Activated naive CD8-positive, alpha-beta T cell (primary cell): Measurements from ENCODE around the gene SH3PXD2B.
"Not testable (repeated sequence)": the region's sequence is repeated elsewhere in the genome, so short reads cannot be mapped to it uniquely, and the experiment has no call there.

Source experiments
- H3K27ac Mint-ChIP-seq: one replicate; pipeline ENCODE4 v1.8.0; 2021; ENCODE audit warnings: mixed read lengths
- H3K27me3 Mint-ChIP-seq: one replicate; pipeline ENCODE4 v1.8.0; 2021; ENCODE audit warnings: mixed read lengths
- H3K36me3 Mint-ChIP-seq: one replicate; pipeline ENCODE4 v1.8.0; 2021; ENCODE audit warnings: mixed read lengths
- H3K4me1 Mint-ChIP-seq: one replicate; pipeline ENCODE4 v1.8.0; 2021; ENCODE audit warnings: low read depth, mixed read lengths
- H3K4me3 Mint-ChIP-seq: one replicate; pipeline ENCODE4 v1.8.0; 2021; ENCODE audit warnings: mild to moderate bottlenecking, mixed read lengths
- H3K9me3 Mint-ChIP-seq: one replicate; pipeline ENCODE4 v1.8.0; 2021; ENCODE audit warnings: low read depth, mixed read lengths

The SH3PXD2B gene

GRCh38 chr5:172413601-172414171, 40.6 kb downstream of the SH3PXD2B start:
- no peaks in the 10 kb centered on the region for H3K9me3 Mint-ChIP-seq
- H3K36me3 Mint-ChIP-seq = no peaks in the 10 kb centered on the region
- H3K27ac Mint-ChIP-seq = no peak overlapping the region
- H3K27me3 Mint-ChIP-seq = no peaks in the 10 kb centered on the region
- no peak overlapping the region for H3K4me3 Mint-ChIP-seq
- peaks cover 8% of the 10 kb centered on the region for H3K4me1 Mint-ChIP-seq

- H3K4me3 Mint-ChIP-seq = no peak overlapping the region
- H3K4me1 Mint-ChIP-seq = peaks cover 8% of the 10 kb centered on the region
- no peaks in the 10 kb centered on the region for H3K27me3 Mint-ChIP-seq
- no peaks in the 10 kb centered on the region for H3K36me3 Mint-ChIP-seq
- no peak overlapping the region for H3K27ac Mint-ChIP-seq
- H3K9me3 Mint-ChIP-seq = no peaks in the 10 kb centered on the region
These were observed 41.5 kb downstream of the SH3PXD2B start for GRCh38 chr5:172412724-172413286.

DNA sequence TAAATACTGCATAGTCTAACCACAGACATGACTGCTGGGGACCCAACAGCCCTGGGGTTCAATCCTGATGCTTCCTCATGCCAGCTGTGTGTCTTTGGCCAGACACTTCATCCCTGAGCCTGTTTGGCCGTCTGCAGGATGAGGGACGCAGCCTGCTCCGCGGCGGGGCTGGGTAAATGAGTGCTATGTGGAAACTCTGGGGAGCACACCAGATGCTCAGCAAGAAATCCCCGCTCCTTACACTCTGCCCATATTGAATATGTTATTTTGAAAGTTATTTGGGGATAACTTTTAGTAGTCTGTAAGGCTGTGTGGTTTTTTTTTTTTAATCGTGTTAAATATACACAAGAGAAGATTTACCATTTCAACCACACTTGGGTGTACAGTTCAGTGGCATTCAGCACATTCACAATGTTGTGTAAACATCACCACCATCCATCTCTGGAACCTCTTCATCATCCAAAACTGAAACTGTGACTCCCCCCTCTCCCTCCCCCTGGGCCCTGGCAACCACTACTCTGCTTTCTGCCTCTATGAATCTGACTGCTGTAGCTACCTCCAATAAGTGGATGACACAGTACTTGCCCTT, 42.7 kb downstream of the SH3PXD2B start:
- H3K27ac Mint-ChIP-seq = no peak overlapping the region
- H3K27me3 Mint-ChIP-seq = no peaks in the 10 kb centered on the region

GRCh38 chr5:172410662-172411483, 43.5 kb downstream of the SH3PXD2B start:
- peaks cover 8% of the 10 kb centered on the region for H3K4me1 Mint-ChIP-seq
- no peaks in the 10 kb centered on the region for H3K27me3 Mint-ChIP-seq
- no peak overlapping the region for H3K27ac Mint-ChIP-seq
- no peaks in the 10 kb centered on the region for H3K9me3 Mint-ChIP-seq
- no peaks in the 10 kb centered on the region for H3K36me3 Mint-ChIP-seq
- no peak overlapping the region for H3K4me3 Mint-ChIP-seq

More for the DNA sequence above, 42.7 kb downstream of the SH3PXD2B start:
- Mint-ChIP-seq H3K4me3 (no peak overlapping the region), H3K9me3 (no peaks in the 10 kb centered on the region), H3K4me1 (peaks cover 8% of the 10 kb centered on the region), H3K36me3 (no peaks in the 10 kb centered on the region)

DNA sequence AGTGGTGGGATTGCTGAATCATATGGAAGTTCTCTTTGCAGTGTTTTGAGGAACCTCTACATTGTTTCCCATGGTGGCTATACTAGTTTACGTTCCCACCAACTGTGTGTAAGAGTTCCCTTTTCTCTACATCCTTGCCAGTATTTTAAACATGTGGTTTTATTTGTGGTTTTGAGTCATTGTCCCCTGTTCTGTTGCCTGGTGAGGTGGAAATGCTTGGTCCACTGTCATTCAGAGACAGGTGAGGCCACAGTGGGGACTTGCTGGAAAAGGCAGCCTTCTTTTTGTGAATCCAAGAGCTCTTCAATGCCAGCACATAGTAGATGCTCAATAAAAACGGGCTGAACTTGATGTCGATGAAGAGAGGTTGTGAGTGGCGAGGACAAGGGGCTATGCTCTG, 44.2 kb downstream of the SH3PXD2B start:
- H3K4me1 Mint-ChIP-seq = peaks cover 8% of the 10 kb centered on the region
- no peak overlapping the region for H3K4me3 Mint-ChIP-seq
- no peaks in the 10 kb centered on the region for H3K36me3 Mint-ChIP-seq
- H3K27ac Mint-ChIP-seq = no peak overlapping the region
- no peaks in the 10 kb centered on the region for H3K27me3 Mint-ChIP-seq
- no peaks in the 10 kb centered on the region for H3K9me3 Mint-ChIP-seq

DNA sequence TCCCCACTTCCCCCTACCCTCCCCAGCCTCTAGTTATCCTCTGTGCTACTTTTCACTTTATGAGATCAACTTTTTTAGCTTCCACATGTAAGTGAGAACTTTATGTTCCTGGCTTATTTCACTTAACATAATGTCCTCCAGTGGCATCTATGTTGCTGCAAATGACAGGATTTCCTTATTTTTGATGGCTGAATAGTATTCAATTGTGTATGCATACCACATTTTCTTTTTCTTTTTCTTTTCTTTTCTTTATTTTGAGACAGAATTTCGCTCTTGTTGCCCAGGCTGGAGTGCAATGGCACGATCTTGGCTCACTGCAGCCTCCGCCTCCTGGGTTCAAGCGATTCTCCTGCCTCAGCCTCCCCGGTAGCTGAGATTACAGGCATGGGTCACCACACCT, 44.8 kb downstream of the SH3PXD2B start:
- not testable (repeated sequence) for H3K27ac Mint-ChIP-seq, H3K9me3 Mint-ChIP-seq, H3K4me1 Mint-ChIP-seq, H3K36me3 Mint-ChIP-seq, H3K4me3 Mint-ChIP-seq, H3K27me3 Mint-ChIP-seq

DNA sequence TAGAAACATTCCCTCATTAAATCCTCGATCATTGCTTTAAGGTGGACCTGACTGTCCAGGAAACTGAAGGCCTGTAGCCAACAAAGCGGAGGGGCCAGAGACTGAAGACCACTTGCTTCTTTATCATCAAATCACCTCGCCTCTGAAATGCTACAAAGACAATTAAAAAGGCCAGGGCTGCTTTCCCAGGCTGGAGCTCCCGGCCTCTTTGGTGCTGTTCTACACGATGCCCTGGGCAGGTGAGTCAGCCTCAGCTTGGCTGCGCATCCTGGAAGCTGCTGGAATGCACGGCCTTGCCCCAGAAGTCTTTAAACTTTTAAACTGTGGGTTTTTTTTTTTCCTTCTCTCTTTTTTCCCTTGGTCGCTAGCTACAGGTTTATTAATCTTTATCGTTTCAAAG, 46.5 kb downstream of the SH3PXD2B start:
- no peaks in the 10 kb centered on the region for H3K9me3 Mint-ChIP-seq
- no peaks in the 10 kb centered on the region for H3K27me3 Mint-ChIP-seq
- no peak overlapping the region for H3K4me3 Mint-ChIP-seq
- H3K36me3 Mint-ChIP-seq = no peaks in the 10 kb centered on the region
- H3K27ac Mint-ChIP-seq = no peak overlapping the region
- peaks cover 5% of the 10 kb centered on the region for H3K4me1 Mint-ChIP-seq

DNA sequence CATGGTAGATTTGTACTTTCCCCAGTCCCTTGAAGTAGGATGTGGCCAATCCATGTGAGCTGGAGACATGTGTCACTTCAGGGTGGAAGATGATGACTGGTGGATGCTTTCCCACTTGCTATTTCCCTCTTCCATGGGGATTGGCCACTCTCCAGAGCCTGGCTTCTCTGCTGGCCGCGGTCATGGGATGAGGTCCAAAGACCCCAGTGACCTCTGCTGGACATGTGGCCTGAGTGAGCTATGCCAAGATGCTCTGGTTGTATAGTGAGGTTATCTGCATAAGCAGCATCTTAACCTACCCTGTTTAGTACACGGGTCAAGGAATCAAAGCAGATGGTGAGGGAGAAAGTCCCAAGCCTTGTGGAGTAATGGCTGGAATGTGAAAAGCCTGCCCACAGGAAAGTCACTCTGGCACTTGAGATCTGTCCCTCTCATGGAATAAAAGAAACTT, 47.1 kb downstream of the SH3PXD2B start:
- Mint-ChIP-seq H3K36me3 (no peaks in the 10 kb centered on the region), H3K27me3 (no peaks in the 10 kb centered on the region), H3K9me3 (no peaks in the 10 kb centered on the region), H3K4me3 (no peak overlapping the region), H3K27ac (no peak overlapping the region), H3K4me1 (peaks cover 3% of the 10 kb centered on the region)

- Mint-ChIP-seq H3K36me3 (no peaks in the 10 kb centered on the region), H3K27me3 (no peaks in the 10 kb centered on the region), H3K27ac (no peak overlapping the region), H3K9me3 (no peaks in the 10 kb centered on the region), H3K4me3 (no peak overlapping the region), H3K4me1 (no peaks in the 10 kb centered on the region)
These were observed 48.9 kb downstream of the SH3PXD2B start for GRCh38 chr5:172405226-172406107.

DNA sequence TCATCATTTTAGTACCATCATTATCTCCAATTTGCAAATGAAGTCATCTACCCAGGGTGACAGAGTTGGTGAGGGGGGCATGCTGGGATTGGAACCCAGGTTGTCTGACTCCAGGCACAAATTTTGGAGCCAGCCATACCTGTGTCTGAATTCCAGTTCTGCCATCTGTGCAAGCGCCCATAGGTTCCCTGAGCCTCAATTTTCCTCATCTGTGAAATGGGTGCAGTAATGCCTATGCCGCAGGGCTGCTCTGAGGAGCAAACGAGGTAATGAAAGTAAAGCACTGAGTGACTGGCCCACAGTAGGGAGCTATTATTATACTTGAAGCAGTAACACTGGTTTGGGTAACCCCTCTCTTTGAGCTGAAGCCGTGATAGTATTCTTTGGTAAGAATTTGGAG, 49.6 kb downstream of the SH3PXD2B start:
- Mint-ChIP-seq H3K4me3 (no peak overlapping the region), H3K9me3 (no peaks in the 10 kb centered on the region), H3K27me3 (peaks cover under 1% of the 10 kb centered on the region), H3K36me3 (no peaks in the 10 kb centered on the region), H3K4me1 (no peaks in the 10 kb centered on the region), H3K27ac (no peak overlapping the region)

DNA sequence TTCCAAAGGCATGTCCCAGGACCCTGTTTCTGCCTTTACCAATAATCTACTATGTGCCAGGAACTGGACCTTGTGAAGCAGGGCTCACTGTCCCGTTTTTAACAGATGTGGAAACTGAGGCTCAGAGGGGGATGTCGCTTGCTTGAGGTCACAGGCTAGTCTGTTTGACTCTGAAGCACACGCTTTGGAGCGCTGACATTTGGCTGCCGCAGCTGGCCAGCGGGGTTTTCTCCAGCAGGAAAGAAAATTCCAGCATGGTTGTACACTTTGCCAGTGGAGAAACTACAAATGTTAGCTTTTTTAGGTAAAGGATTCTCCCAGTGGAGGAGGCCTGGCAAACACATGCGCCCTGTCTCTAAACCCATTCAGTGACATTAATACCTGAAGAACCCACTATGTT, 50.5 kb downstream of the SH3PXD2B start:
- Mint-ChIP-seq H3K36me3 (no peaks in the 10 kb centered on the region), H3K9me3 (no peaks in the 10 kb centered on the region), H3K27me3 (peaks cover 2% of the 10 kb centered on the region), H3K4me1 (no peaks in the 10 kb centered on the region), H3K4me3 (no peak overlapping the region), H3K27ac (no peak overlapping the region)

GRCh38 chr5:172403189-172403796, 51.0 kb downstream of the SH3PXD2B start:
- Mint-ChIP-seq H3K9me3 (no peaks in the 10 kb centered on the region), H3K4me1 (no peaks in the 10 kb centered on the region), H3K36me3 (no peaks in the 10 kb centered on the region), H3K4me3 (no peak overlapping the region), H3K27ac (no peak overlapping the region), H3K27me3 (peaks cover 2% of the 10 kb centered on the region)

DNA sequence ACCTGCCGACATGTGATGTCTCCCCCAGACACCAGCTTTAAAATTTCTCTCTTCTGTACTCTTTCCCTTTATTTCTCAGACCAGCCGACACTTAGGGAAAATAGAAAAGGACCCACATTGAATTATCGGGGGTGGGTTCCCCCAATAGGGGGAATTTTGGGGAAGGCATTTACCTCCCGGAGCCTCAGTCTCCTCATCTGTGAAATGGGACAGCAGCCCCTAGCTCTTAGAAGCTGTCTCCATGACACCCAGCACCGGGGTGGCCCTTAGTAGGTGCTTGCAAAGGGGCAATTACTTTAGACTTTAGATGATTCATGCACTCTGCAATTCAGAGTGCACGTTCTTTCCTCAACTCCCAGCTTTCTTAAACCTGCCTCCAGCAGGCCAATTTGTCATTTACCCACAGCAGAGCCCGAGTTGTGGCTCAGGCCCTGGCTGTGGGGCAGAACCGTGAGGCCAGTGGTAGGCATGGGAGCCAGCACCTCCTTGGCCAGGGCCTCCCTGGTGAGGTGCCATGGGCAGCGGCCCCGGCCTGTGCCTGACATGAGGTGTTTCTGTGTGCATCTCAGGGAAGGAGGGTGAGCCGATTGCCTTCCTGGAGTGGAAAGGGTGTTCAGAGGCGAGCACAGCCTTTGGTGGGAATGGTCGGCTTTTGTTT, 51.7 kb downstream of the SH3PXD2B start:
- no peaks in the 10 kb centered on the region for H3K36me3 Mint-ChIP-seq
- no peak overlapping the region for H3K27ac Mint-ChIP-seq

GRCh38 chr5:172402031-172402430, 52.3 kb downstream of the SH3PXD2B start:
- not testable (repeated sequence) for H3K27ac Mint-ChIP-seq, H3K9me3 Mint-ChIP-seq, H3K4me1 Mint-ChIP-seq, H3K4me3 Mint-ChIP-seq, H3K36me3 Mint-ChIP-seq, H3K27me3 Mint-ChIP-seq

More for the DNA sequence above, 51.7 kb downstream of the SH3PXD2B start:
- Mint-ChIP-seq H3K4me3 (no peak overlapping the region), H3K27me3 (peaks cover 2% of the 10 kb centered on the region), H3K4me1 (no peaks in the 10 kb centered on the region), H3K9me3 (peaks cover 3% of the 10 kb centered on the region)
